Endothelial cell of umbilical vein (primary cell): ENCODE results near the gene RNF187. TPM values are rescaled to one million over a fixed set of nuclear protein-coding genes. Genes with fewer than 3 reads are reported as not detected.
A peak's percentile ranks its signal among the peaks of the same experiment; 100 is the strongest.

Experiments
- BruUV-seq: library from RNA; stranded (reverse); fragments of 400-500 nt; replicated peaks from 2 replicates; lab custom pipeline; 2021; lab: Mats Ljungman, UMichigan
- CTCF ChIA-PET: fragments of 300-600, 350-600 bp; sonication (Branson Sonifier 250); formaldehyde crosslinking; loops from one replicate; lab custom pipeline; 2021; ENCODE audit warnings: antibody characterized with exemption, inconsistent platforms; lab: Charles Lee
- POLR2A ChIA-PET: fragments of 300-600, 350-600 bp; sonication (Branson Sonifier 250); formaldehyde crosslinking; loops from one replicate; lab custom pipeline; 2021; ENCODE audit warnings: antibody characterized with exemption, inconsistent platforms; lab: Charles Lee
- DNase-seq: peaks from one replicate; pipeline ENCODE4 v3.0.0-alpha.2; 2011; ENCODE audit warnings: low read depth, low spot score
- FAIRE-seq: peaks from 2 replicates; lab custom pipeline; 2011; peaks lifted over from hg19 to GRCh38; lab: Jason Lieb, UNC
- H2AFZ ChIP-seq: 2 replicates; pipeline ENCODE4 v1.6.0; 2012; ENCODE audit warnings: low read depth, low read length, control low read depth, inconsistent platforms
- H3K27ac ChIP-seq: 2 replicates; pipeline ENCODE4 v1.5.1; 2011; ENCODE audit warnings: low read depth, mild to moderate bottlenecking, control low read depth, low read length, moderate library complexity; ENCODE audit not compliant: insufficient read depth
- H3K27me3 ChIP-seq, 2 experiments: 2 replicates each; pipeline versions ENCODE4 v1.6.0 to v1.6.1; 2011; ENCODE audit warnings: low read length in 2 of 2, mixed read lengths in 1 of 2; ENCODE audit not compliant: control insufficient read depth in 2 of 2, insufficient read depth in 2 of 2
- H3K36me3 ChIP-seq, 2 experiments: 2 replicates in 1 of 2; 3 replicates in 1 of 2; pipeline ENCODE4 v1.5.1; 2011; ENCODE audit warnings: low read length in 2 of 2, mild to moderate bottlenecking in 1 of 2, moderate library complexity in 1 of 2; ENCODE audit not compliant: control insufficient read depth in 2 of 2, insufficient read depth in 2 of 2; ENCODE audit errors: extremely low read depth in 1 of 2
- H3K4me1 ChIP-seq: 3 replicates; pipeline ENCODE4 v1.5.1; 2011; ENCODE audit warnings: mild to moderate bottlenecking, low read length; ENCODE audit not compliant: control insufficient read depth, insufficient read depth; ENCODE audit errors: extremely low read depth
- H3K4me2 ChIP-seq: 2 replicates; pipeline ENCODE4 v1.6.1; 2011; ENCODE audit warnings: low read length, control low read depth, mixed read lengths; ENCODE audit not compliant: insufficient read depth
- H3K4me3 ChIP-seq, 3 experiments: fragments of 200-600 bp in 1 of 3; sonication (generic), shearing (Covaris generic) in 1 of 3; replicated peaks in 1 of 3; 2 replicates each; pipeline ENCODE4 v1.5.1; 2011 to 2016; ENCODE audit warnings: control low read depth in 3 of 3, low read length in 3 of 3, mild to moderate bottlenecking in 2 of 3, inconsistent platforms in 1 of 3, low read depth in 1 of 3, moderate library complexity in 1 of 3; ENCODE audit not compliant: insufficient read depth in 1 of 3
- H3K79me2 ChIP-seq: 2 replicates; pipeline ENCODE4 v1.6.0; 2012; ENCODE audit warnings: low read length, inconsistent platforms; ENCODE audit not compliant: control insufficient read depth, insufficient read depth
- H3K9ac ChIP-seq: replicated peaks from 2 replicates; pipeline ENCODE3; 2011; ENCODE audit warnings: low read length, control low read depth; ENCODE audit not compliant: insufficient read depth; ENCODE audit errors: extremely low read depth
- H3K9me1 ChIP-seq: replicated peaks from 3 replicates; pipeline ENCODE4 v1.6.0; 2011; ENCODE audit warnings: mild to moderate bottlenecking, low read length; ENCODE audit not compliant: control insufficient read depth, insufficient read depth; ENCODE audit errors: extremely low read depth
- H3K9me3 ChIP-seq: replicated peaks from 2 replicates; pipeline ENCODE4 v1.5.1; 2012; ENCODE audit warnings: low read length, inconsistent platforms; ENCODE audit not compliant: control insufficient read depth, insufficient read depth
- H4K20me1 ChIP-seq: replicated peaks from 2 replicates; pipeline ENCODE3; 2011; ENCODE audit warnings: mild to moderate bottlenecking, low read length; ENCODE audit not compliant: control insufficient read depth, insufficient read depth; ENCODE audit errors: extremely low read depth
- EZH2 ChIP-seq: IDR thresholded peaks from 2 replicates; pipeline ENCODE4 v1.6.1; 2012; ENCODE audit warnings: borderline replicate concordance, low read depth, mild to moderate bottlenecking, moderate library complexity, low read length, inconsistent platforms; ENCODE audit not compliant: severe bottlenecking
- FOS ChIP-seq: IDR thresholded peaks from 2 replicates; pipeline ENCODE4 v1.6.1; 2011; ENCODE audit warnings: mild to moderate bottlenecking, low read length, moderate library complexity, borderline replicate concordance; ENCODE audit not compliant: insufficient read depth
- GATA2 ChIP-seq: IDR thresholded peaks from 2 replicates; pipeline ENCODE4 v1.7.0; 2011; ENCODE audit warnings: low read depth, mild to moderate bottlenecking, moderate library complexity, mixed read lengths, low read length; ENCODE audit not compliant: insufficient read length, insufficient read depth
- JUN ChIP-seq: IDR thresholded peaks from 2 replicates; pipeline ENCODE4 v1.6.1; 2011; ENCODE audit warnings: borderline replicate concordance, low read depth; ENCODE audit not compliant: insufficient read length, insufficient read depth
- MYC ChIP-seq: IDR thresholded peaks from one replicate; pipeline ENCODE4 v1.6.1; 2011; ENCODE audit warnings: mild to moderate bottlenecking, low read depth, low read length
- POLR2A ChIP-seq: IDR thresholded peaks from 2 replicates; pipeline ENCODE4 v1.6.1; 2012; ENCODE audit warnings: low read depth, mild to moderate bottlenecking, control low read depth, low read length
- POLR2AphosphoS5 ChIP-seq: IDR thresholded peaks from 2 replicates; pipeline ENCODE4 v1.6.1; 2012; ENCODE audit warnings: low read depth, mild to moderate bottlenecking, control low read depth, low read length, moderate library complexity; ENCODE audit not compliant: insufficient read depth
- dilution Hi-C: fragments of 300-500 bp; cut with MboI; formaldehyde crosslinking; loops from one replicate; pipeline ENCODE4 v1.15.0; 2019; ENCODE audit warnings: low sequenced_read_pairs; ENCODE audit not compliant: extremely low pct_ligation_motif_present
- intact Hi-C: fragments of 100-400 bp; cut with micrococcal nuclease; formaldehyde crosslinking; loops from one replicate; pipeline ENCODE4 v1.10.0; 2022
- polyA plus RNA-seq, 4 experiments: library from polyadenylated mRNA; depleted of rRNA in 3 of 4; stranded (reverse) in 3 of 4; unstranded in 1 of 4; fragments of >200 nt; gene quantifications; 2 replicates each; pipeline versions ENCODE4 v1.2.1 to v1.2.3, GENCODE V29; 2011 to 2012; ENCODE audit warnings: missing spikeins in 1 of 4
- total RNA-seq: library from RNA; stranded (reverse); gene quantifications from 2 replicates; pipeline ENCODE4 v1.2.3, GENCODE V29; 2021
- TF ChIP-seq, protein P1 (sequence below): IDR thresholded peaks from 2 replicates; pipeline ENCODE4 v1.6.1; 2011; ENCODE audit not compliant: insufficient read depth, insufficient read length
- TF ChIP-seq, protein P2 (sequence below), 2 donors: IDR thresholded peaks; 1 replicate in 1 of 2; 2 replicates in 1 of 2; pipeline ENCODE4 v1.5.1; 2011; ENCODE audit warnings: low read length in 2 of 2, mild to moderate bottlenecking in 2 of 2, moderate library complexity in 2 of 2, control low read depth in 1 of 2, inconsistent platforms in 1 of 2, low read depth in 1 of 2; ENCODE audit not compliant: insufficient read depth in 1 of 2; ENCODE audit errors: extremely low read depth in 1 of 2

Gene RNF187
- total and polyA plus RNA-seq, 2 donors (not counting 3 experiments of a cell fraction or from before 2014, with no cell fraction given): 48.0 to 86.4 TPM

- no peaks in the 10 kb centered on the region for H4K20me1 ChIP-seq
- peaks cover 15% of the 10 kb centered on the region for H3K4me1 ChIP-seq
- no peaks in the 10 kb centered on the region for H3K9me1 ChIP-seq
- peak overlapping the region; percentile 17 for H3K4me2 ChIP-seq
- intact Hi-C loops (loop anchor here (1.0 kb wide), 2 partner anchors 15 to 43 kb away; partner anchors contain the start of gene RNF187), dilution Hi-C loops (no loop called here)
- H3K79me2 ChIP-seq: no peaks in the 10 kb centered on the region
- no peak overlapping the region for H3K4me3 ChIP-seq
- no peak overlapping the region for H3K9ac ChIP-seq
- DNase-seq (peak; percentile 62), FAIRE-seq (peak; percentile 86)
- POLR2A ChIA-PET: no interaction called here
- TF ChIP-seq JUN: peak; percentile 61
- TF ChIP-seq GATA2: no peak
- TF ChIP-seq POLR2AphosphoS5: no peak
- no peak for TF ChIP-seq MYC
- TF ChIP-seq, protein P1, sequence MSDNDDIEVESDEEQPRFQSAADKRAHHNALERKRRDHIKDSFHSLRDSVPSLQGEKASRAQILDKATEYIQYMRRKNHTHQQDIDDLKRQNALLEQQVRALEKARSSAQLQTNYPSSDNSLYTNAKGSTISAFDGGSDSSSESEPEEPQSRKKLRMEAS: no peak
- peak; percentile 70 for TF ChIP-seq FOS
- no peak for TF ChIP-seq POLR2A
- no peaks in the 10 kb centered on the region for H3K36me3 ChIP-seq
- no TSS peak for BruUV-seq
- H3K9me3 ChIP-seq: no peaks in the 10 kb centered on the region
- peaks cover 23 to 26% of the 10 kb centered on the region in 2 experiments for H3K27me3 ChIP-seq
- H2AFZ ChIP-seq: peak overlapping the region; percentile 4
- CTCF ChIA-PET: interaction anchor here (0.9 to 2.8 kb wide), 10 partner anchors 9 to 473 kb away, joined by 3 to 25 read pairs (median 6); partner anchors contain the start of gene RNF187
- no peak overlapping the region for H3K27ac ChIP-seq
Observed at GRCh38 chr1:228472655-228473054, 14.5 kb upstream of the RNF187 start.

GRCh38 chr1:228474507-228474906 lies 12.7 kb upstream of the RNF187 start:
- intact Hi-C loops (no loop called here), dilution Hi-C loops (no loop called here)
- TF ChIP-seq POLR2A (no peak), JUN (no peak), GATA2 (no peak), EZH2 (no peak), POLR2AphosphoS5 (no peak), FOS (no peak), MYC (no peak)
- TF ChIP-seq, protein P1: no peak
- TF ChIP-seq, protein P2, sequence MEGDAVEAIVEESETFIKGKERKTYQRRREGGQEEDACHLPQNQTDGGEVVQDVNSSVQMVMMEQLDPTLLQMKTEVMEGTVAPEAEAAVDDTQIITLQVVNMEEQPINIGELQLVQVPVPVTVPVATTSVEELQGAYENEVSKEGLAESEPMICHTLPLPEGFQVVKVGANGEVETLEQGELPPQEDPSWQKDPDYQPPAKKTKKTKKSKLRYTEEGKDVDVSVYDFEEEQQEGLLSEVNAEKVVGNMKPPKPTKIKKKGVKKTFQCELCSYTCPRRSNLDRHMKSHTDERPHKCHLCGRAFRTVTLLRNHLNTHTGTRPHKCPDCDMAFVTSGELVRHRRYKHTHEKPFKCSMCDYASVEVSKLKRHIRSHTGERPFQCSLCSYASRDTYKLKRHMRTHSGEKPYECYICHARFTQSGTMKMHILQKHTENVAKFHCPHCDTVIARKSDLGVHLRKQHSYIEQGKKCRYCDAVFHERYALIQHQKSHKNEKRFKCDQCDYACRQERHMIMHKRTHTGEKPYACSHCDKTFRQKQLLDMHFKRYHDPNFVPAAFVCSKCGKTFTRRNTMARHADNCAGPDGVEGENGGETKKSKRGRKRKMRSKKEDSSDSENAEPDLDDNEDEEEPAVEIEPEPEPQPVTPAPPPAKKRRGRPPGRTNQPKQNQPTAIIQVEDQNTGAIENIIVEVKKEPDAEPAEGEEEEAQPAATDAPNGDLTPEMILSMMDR (IDR thresholded peaks at IDR 0.05; ENCODE audit: extremely low read depth in 1 of 2, insufficient read depth in 1 of 2, low read depth in 1 of 2, low read length in 2 of 2): no peak
- Histone ChIP-seq H3K9me3 (no peaks in the 10 kb centered on the region), H3K27me3 (peaks cover 6 to 9% of the 10 kb centered on the region in 2 experiments), H3K9me1 (no peaks in the 10 kb centered on the region), H3K4me2 (no peak overlapping the region), H3K27ac (no peak overlapping the region), H3K36me3 (no peaks in the 10 kb centered on the region), H3K4me3 (no peak overlapping the region), H4K20me1 (no peaks in the 10 kb centered on the region), H2AFZ (no peak overlapping the region), H3K79me2 (no peaks in the 10 kb centered on the region), H3K9ac (no peak overlapping the region), H3K4me1 (peaks cover 24% of the 10 kb centered on the region)
- FAIRE-seq (no peak), DNase-seq (no peak)
- ChIA-PET POLR2A (no interaction called here), CTCF (no interaction called here)
- BruUV-seq: no TSS peak
